Muscle of back (tissue), 11 donors: Measurements from ENCODE around the gene CELA3B. TPM values are rescaled to one million over a fixed set of nuclear protein-coding genes. Genes with fewer than 3 reads are reported as not detected.
"Not testable (repeated sequence)": the region's sequence is repeated elsewhere in the genome, so short reads cannot be mapped to it uniquely, and the experiment has no call there.

Experiments used
- DNase-seq, 3 donors: peaks; one replicate each; pipeline versions ENCODE4 v3.0.0 to v3.0.0-alpha.2; 2013
- polyA plus RNA-seq, 10 donors: library from polyadenylated mRNA; unstranded; fragments of 120-200 nt; gene quantifications; one replicate each; pipeline ENCODE4 v1.2.1, GENCODE V29; 2013; ENCODE audit not compliant: insufficient read length in 10 of 10

CELA3B gene
- polyA plus RNA-seq, 10 donors: 0.99 TPM; not detected in 9

DNA sequence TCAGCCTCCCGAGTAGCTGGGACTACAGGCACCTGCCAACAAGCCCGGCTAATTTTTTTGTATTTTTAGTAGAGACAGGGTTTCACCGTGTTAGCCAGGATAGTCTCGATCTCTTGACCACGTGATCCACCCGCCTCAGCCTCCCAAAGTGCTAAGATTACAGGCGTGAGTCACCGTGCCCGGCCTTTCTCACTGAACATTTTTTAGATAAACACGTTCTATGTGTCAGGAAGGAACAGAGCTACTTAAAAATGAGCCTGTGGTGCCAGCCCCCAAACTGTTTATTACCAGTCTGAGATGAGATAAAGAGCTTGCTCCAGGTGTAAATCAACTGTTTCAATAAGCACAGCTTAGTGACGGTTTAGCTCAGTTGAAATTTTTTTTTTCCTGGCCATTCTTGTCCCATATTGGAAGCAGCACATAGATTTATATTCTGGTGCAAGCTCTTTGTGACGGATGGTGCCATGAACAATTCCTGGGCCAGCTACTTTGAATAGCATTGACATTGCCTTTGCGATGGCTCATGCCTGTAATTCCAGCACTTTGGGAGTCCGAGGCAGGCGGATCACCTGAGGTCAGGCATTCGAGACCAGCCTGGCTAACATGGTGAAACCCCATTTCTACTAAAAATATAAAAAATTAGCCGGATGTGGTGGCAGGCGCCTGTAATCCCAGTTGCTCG, 33.7 kb upstream of the CELA3B start:
- DNase-seq: not testable (repeated sequence)

DNA sequence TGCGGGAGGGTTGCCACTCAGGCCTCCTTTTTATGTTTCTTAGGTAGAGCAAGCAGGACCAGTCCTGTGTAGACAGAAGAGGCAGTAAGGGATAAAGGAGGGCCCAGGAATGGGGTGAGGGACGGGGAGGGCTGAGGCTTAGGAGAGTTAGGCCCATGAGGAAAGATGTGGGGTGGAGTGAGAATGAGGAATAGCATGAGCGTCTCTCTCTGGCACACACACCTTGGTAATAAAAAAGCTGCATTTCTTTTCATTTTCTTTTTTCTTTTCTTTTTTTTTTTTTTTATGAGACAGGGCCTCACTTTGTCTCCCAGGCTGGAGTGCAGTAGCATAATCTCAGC, 32.1 kb upstream of the CELA3B start:
- no peak for DNase-seq

DNA sequence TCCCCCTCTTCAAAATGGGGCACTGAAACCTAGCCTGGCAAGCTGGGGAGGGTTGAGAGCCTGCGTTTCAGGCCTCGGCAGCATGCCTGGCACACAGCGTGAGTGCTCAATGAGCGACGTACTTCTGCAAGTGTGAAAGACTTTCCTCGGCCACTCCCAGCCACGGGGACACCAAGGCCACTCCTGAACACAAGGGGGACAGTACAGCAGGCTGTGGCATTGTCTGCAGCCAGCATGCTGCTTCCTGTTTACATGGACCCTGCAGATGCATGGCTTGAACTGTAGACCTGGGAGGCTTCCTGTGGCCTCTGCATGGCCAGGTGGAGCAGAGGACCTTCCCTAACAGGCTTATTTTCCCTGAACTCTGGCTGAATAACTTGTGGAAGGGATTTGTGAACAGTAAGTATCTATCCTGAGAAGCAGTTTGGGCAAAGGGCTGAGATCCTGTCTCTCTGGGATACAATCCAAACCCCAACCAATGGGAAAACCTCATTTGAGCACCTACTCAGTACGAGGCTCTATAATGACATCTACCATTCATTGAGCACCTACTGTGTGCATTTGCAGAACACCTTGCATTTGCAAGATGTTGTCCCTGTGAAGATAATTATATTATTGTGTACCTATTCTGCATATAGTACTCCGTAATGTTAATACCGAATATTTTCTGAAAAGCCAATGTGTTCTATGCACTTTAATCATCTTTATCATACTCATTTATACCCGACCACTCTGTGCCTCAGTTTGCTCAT, 29.8 kb upstream of the CELA3B start:
- peak in 1 of 3 donors; percentile 36 for DNase-seq

DNA sequence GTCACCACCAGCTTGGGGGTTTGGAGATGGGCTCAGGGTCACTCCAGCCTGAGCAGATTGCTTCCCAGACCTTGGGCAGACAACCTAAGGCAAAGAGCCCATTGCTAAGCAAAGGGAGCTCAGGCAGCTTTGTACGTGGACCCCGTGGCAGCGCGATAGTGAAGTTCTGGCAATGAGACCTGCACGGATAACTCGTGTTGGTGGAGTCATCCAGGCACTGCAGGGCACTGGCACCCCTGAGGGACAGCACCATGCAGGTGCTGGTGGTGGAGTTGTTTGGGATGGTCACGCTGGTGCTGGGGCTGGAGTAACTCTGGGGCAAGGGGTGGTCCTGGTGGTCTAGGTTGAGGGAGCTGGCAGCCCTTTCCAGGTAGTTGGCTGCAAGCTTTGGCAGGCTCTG, 26.1 kb upstream of the CELA3B start:
- no peak for DNase-seq

DNA sequence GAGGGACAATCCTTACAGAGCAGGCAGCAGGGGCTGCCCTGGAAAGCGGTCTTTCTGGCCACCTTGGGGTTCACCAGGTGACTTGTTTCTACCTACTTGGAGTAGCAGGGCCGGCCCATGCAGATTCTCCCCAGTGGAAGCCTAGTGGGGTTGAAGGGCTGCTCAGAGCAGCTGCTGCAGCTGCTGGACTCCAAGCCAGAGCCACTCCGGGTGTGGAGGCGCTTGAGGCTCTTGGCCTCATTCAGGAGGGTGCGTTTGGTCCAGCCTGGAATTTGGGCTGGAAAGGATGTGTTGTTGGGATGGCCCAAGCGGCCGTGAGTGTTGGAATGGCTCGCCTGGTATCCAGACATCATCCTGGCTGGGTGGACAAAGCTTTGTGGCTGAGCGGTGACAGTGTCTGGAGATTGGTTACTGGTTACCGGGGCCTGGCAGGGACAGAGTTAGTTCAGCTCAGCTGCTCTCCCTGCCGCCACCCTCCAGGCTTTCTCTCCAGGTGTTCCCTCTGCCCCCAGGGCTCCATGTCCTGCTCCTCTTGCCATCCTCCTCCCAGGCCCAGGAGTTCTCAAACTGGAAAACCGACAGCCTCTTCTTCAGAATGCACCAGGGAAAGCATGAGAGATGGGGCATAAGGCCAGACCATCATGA, 25.5 kb upstream of the CELA3B start:
- peak in 1 of 3 donors; percentile 67 for DNase-seq

DNA sequence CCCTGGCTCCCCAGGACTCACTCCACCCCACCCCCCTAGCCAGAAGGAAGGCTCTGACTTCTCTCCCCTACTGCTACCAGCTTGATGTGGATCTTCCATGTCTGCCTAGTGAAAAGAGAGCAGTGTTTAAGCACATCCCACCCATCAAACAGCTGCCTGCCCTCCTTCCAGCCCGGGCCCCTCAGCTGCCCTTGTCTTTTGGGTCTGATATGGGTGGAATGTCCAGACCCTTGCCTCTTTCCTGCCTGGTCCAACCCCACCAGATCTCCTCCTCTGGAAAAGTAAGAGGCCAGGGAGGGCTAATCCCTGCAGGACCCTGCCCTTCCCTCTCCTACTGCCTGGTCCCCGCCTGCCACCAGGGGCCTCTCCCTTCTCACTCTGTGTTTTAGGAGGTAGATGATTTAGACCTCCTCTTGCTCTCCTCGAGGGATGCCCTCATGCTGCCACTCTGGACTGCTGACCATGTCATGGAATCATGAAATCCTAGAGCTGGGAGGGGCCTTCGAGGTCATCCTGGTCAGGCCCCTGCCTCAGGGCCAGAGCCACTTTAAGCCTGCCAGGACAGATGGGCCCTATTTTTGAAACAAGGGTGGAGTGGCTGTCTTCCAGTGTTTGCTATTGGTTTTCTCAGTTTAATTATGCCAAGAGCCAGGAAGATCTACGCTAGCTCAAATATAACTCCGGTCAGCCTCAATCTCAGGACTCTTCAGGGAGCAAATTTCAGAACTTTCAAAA, 23.9 kb upstream of the CELA3B start:
- peak in 1 of 3 donors; percentile 39 for DNase-seq

DNA sequence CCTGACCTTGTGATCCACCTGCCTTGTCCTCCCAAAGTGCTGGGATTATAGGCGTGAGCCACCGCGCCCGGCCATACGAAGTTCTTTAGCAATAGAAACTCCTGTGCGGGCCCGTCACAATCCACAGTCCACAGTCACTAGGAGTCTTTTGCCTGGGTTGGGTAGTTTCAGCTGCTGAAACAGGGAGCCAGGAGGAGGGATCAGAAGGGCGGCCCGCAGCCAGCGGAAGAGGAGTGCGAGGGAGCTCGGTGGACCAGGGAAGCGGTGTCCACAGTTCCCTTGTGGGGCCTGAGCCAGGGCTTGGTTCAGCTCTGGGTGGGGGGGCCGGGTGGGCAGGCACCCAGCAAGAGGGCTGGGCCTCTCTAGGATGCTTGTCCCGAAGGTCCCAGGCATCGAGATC, 21.8 kb upstream of the CELA3B start:
- peak in 2 of 3 donors; percentile 68 to 78 for DNase-seq

DNA sequence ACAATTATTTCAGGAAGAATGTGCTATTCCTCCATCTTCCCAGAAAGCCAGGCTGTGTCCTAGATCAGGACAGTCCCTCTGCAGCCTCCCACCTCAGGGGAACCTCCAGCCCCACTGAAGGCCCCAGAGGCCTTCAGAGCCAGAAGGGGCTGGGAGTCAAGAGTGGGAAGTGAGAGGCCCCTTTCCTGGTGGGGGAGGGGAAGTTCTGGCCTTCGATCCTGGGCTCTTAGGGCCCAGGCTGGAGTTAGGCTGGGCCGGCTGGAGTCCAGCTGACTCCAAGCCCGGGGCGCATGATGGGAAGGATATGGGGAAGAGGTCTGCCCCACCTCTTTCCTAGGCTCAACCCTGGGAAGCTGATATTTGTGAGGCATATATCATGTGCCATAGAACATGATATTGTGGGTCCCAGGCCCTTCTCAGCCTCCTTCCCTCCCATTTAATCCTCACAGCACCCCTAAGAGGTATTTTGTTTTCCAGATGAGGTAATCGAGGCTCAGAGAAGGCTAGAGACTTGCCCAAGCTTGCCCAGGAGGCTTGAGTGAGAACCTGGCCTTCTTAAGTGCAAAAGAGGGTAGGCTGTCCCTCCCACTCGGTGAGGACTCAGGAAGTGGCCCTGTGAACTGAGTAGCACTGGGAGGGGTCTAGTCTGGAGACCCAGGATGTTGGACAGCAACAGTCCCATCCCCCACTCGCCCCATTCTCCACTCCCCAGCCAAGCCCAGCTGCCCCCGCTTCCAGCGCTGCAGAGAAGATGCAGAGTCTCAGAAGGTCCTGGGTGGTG, 21.1 kb upstream of the CELA3B start:
- DNase-seq: peak in 1 of 3 donors; percentile 77

DNA sequence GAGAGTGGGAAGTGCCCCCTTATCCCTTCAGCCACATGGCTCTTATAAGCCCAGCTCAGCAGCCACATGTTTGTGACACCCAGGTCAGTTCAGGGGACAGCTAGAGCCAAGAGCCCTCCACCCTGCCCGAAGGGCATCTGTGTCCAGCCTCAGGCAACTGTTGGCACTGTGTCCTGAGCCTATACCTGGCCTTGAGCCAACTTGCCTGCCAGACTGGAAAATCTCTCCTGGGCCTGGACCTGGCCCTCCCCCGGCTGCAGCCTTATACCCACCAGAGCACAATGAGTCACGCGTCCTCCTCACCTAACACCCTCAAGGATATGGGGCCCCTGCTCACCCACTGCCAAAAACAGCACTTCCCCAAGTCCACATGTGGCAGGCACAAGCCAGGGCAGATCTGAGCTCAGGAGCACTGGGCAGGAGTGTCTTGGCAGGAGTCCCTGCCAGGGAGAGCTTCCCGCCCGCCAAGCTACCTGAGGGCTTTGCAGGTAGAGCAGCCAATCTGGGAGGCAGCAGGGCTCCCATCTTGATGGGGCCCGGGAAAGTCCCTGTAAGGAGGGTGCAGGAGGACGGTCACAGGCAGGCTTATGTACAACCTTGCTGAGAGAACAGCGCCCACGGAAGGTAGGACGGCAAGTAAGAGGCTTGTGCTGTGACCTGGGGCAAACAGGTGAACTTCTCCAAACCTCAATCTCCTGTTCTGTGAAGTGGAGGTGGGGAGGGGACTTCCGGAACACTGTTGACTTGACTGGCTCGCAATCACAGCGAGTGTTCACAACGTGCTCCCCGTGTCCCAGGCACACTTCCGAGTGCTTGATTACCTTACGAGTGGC, 19.9 kb upstream of the CELA3B start:
- DNase-seq: no peak

DNA sequence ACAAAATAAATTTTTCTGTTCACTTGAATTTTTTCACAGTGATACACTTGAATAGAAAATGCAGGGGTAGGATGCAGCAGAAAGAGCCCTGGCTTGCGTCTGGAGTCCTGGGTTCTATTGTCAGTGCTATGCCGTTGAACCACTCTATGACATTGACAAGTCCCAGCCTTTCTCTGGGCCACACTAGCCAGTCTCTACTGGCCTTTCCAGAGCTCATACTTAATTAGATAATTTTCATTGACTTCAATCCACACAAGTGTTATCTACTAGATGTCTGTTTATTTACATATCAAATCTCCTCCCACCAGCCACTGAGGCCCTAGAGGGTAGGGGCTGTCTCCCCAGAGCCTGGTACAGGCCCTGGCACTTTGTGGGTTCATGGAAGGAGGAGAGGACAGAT, 15.5 kb upstream of the CELA3B start:
- no peak for DNase-seq

DNA sequence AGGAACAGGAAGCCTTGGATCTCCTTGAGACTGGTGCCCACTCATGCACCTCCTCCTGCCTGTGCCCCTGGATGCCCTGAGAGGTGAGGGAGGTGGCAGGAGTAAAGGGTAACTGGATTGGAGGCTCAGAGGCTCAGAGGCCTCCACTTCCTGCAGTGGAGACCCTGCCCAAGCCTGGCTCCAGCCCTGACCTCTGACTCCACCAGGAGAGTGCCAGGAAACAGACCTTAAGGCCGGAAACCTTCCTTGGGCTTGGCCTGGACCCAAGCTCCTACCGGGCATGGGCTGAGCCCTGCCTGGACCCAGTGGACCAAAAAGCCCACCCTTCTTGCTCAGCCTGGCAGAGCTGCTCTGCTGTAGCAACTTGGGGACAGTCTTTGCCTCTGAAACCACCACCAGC, 15.0 kb upstream of the CELA3B start:
- no peak for DNase-seq

DNA sequence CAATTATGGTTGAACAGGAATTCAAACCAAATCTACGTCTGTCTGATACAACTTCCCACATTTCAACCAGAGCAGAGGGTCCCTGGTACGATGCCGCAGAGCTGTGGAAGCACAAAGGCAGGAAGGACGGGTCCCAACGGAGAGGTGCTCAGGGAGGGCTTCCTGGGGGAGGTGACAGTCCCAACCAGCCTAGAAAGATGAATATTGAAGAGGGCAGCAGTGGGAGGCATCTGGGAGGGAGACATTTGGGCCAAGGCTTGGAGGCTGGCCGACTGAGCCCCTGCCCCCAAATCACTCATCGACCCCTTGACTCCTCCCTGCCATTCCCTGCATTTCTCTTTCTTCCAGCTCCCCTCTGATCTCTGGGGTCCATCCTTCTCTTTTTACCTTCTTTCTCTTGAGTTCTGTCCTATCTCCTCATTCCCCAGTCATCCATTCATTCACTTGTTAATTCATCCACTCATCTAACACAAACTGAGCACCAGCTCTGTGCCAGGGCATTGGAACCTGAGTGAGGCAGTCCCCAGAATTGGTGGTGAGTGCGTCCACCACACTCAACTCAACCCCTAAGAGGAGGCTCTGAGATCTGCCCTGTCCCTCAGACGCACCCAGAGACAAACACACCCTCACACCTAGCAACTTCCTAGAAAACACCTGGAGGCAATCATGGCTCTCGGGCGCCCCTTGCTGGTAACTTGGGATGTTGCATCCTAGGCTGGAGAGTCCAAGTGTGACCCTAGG, 13.2 kb upstream of the CELA3B start:
- DNase-seq: peak; percentile 70 to 85 (median 71)

DNA sequence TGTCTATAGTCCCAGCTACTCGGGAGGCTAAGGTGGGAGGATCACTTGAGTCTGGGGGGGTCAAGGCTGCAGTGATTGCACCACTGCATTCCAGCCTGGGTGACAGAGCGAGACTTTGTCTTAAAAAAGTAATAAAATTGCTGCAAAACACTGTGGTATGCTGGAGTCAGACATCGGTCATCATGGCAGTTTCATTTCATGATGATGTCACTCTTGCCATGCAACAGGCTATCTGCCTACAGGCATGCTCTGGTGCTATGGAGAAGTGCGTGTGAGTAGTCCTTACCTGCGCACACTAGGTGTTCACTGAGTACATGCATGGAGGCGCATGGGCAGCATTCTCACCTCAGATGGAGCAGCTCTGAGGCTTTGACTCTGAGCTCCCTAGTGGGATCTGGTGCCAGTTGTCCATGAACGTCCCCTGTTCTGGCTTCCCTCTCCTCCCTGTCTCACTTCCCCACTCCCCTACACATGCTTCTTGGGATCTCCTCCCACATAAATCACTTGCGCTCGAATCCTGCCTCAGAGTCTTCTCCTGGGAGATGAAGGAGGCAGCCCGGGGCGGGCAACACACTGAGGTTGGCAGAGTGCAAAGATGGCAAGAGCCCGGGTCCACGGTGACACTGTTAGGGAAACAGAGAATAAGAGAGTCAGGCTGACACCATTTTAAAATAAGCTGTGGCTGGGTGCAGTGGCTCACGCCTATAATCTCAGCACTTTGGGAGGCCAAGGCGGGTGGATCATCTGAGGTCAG, 10.4 kb upstream of the CELA3B start:
- no peak for DNase-seq

DNA sequence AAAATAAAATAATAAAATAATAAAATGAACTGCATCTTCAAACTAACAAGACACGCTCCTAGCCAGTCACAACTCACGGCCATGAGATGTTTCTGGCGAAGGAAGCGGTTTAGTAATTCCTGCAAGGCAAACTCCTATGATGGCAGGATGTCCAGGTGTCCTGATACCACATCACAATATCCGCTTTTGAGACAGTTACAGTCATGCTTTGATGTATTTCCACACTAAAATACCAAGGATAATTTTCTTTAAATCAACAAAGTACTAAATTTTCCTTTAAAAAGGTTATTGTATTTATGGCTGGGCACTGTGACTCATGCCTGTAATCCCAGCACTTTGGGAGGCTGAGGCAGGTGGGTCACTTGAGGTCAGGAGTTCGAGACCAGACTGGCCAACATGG, 9.6 kb upstream of the CELA3B start:
- not testable (repeated sequence) for DNase-seq

DNA sequence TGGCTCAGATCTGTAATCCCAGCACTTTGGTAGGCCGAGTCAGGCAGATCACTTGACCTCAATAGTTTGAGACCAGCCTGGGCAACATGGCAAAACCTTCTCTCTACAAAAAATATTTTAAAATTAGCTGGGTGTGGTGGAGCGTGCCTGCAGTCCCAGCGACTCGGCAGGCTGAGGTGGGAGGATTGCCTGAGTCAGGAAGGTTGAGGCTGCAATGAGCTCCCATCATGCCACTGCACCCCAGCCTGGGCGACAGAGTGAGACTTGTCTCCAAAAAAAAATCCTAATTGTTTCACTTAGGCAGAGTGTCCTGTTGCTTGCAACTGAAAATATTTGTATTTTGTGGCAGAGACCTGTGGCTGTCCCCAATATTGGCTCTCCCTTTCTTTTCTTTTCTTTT, 7.8 kb upstream of the CELA3B start:
- not testable (repeated sequence) for DNase-seq

DNA sequence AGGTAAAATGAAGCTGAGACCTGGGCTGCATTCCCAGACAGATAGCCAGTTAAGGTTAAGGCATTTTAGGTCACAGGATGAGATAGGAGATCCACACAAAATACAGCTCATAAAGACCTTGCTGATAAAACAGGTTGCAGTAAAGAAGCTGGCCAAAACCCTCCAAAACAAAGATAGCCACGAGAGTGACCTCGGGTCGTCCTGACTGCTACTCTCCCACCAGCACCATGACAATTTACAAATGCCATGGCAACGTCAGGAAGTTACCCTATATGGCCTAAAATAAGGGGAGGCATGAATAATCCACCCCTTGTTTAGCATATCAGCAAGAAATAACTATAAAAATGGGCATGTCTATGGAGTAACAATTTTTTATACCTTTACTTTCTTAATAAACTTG, 6.3 kb upstream of the CELA3B start:
- not testable (repeated sequence) for DNase-seq

DNA sequence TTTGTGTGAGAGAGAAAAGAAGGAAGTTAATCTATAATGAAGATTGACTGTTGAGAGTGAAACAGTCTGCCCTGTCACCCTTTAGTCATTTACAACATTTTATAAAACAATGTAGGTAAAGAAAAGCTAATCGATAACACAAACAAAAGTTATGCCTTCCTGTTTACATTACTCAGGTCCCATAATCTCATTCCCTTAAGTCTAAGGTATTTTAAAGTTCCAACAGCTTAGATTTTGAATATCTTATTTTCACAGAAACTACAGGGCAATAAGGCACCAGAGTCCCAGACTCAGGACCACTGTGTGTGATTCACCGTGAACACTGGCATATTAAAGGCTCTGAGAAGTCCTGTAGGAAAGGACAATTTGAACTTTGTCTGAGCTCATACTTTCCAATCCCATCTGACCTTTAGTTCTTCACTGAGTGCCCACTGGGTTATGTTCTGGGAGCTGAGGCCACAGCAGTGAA, 3.8 kb upstream of the CELA3B start:
- not testable (repeated sequence) for DNase-seq

DNA sequence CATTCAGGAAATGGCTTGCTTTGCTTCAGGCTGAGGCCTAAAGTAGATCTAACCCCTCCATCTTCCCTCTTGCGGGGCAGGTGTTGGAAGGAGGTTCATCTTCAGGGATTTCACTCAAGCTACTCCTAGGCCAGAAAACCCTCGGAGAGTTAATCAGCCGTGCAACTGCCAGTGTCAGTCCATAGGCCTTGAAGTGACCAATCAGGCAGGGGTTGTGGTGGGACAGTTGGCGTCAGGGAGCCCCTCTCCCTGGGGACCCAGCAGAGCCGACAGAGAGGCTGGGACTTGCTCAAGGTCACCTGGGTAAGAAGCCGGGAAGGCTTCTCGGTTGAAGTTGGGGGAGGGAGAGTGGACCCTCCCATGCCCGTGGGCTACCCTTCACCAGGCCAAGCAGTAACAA, 2.9 kb upstream of the CELA3B start:
- not testable (repeated sequence) for DNase-seq

DNA sequence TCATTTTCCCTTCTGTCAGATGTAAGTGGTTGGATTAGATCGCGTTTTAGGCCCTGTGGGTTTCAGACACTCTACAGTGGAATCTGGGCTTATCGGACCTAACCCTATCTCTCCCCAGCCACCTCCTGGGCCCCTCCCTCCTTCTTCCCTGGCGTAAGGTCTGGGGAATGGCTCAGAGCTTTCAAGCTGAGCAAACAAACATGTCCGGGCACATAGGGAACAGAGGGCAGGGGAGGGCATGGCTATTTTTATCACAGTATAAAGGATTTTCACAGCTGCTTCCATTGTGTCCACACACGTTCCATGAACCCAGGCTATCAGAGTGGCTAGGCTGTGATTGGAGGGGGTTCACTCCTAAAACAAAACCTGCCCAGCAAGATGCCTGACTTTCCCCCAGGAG, 2.1 kb upstream of the CELA3B start:
- not testable (repeated sequence) for DNase-seq
